SK-N-SH treated with all-trans-retinoic acid at 6 μM for 48 hours (cell line): Measurements from ENCODE around the gene PARD3.
A peak's percentile ranks its signal among the peaks of the same experiment; 100 is the strongest.

ENCODE experiments used
- ATAC-seq: fragments of 200-7000 bp; cut with Tn5 transposase; 3 replicates; pipeline ENCODE4 v1.9.1; 2020; ENCODE audit warnings: mild to moderate bottlenecking, moderate library complexity
- ARNTL ChIP-seq: fragments of 450-650 bp; formaldehyde crosslinking; IDR thresholded peaks from 2 replicates; pipeline ENCODE4 v1.5.0; 2020; ENCODE audit warnings: low read depth, mild to moderate bottlenecking, moderate library complexity, borderline replicate concordance
- BACH2 ChIP-seq: fragments of 250-450 bp; sonication (Bioruptor Pico); IDR thresholded peaks from 2 replicates; pipeline ENCODE4 v1.9.0; 2021; ENCODE audit warnings: mild to moderate bottlenecking, borderline replicate concordance
- CSDC2 ChIP-seq: fragments of 250-450 bp; sonication (Bioruptor Pico); IDR thresholded peaks from 2 replicates; pipeline ENCODE4 v1.5.0; 2020; ENCODE audit warnings: mild to moderate bottlenecking, moderate library complexity
- ESRRG ChIP-seq: fragments of 250-450 bp; sonication (Bioruptor Pico); IDR thresholded peaks from 2 replicates; pipeline ENCODE4 v1.6.1; 2021; ENCODE audit warnings: mild to moderate bottlenecking
- GLIS3 ChIP-seq: fragments of 250-450 bp; sonication (Bioruptor Pico); IDR thresholded peaks from 2 replicates; pipeline ENCODE4 v1.5.0; 2020; ENCODE audit warnings: mild to moderate bottlenecking, moderate library complexity
- ISL1 ChIP-seq: fragments of 250-450 bp; sonication (Bioruptor Pico); IDR thresholded peaks from 2 replicates; pipeline ENCODE4 v2.1.2; 2022; ENCODE audit warnings: mild to moderate bottlenecking, moderate library complexity
- OSR1 ChIP-seq: fragments of 250-450 bp; sonication (Bioruptor Pico); IDR thresholded peaks from 2 replicates; pipeline ENCODE4 v1.8.0; 2022; ENCODE audit warnings: moderate library complexity, mild to moderate bottlenecking, inconsistent platforms
- PPARA ChIP-seq: fragments of 250-450 bp; sonication (Bioruptor Pico); IDR thresholded peaks from 2 replicates; pipeline ENCODE4 v1.5.0; 2020; ENCODE audit warnings: mild to moderate bottlenecking, borderline replicate concordance
- RARB ChIP-seq: fragments of 250-450 bp; sonication (Bioruptor Pico); IDR thresholded peaks from 2 replicates; pipeline ENCODE4 v1.8.0; 2021; ENCODE audit warnings: mild to moderate bottlenecking, moderate library complexity
- SNAI2 ChIP-seq: fragments of 250-450 bp; sonication (Bioruptor Pico); IDR thresholded peaks from 2 replicates; pipeline ENCODE4 v1.5.0; 2020; ENCODE audit warnings: mild to moderate bottlenecking, moderate library complexity
- TCF4 ChIP-seq: fragments of 250-450 bp; sonication (Bioruptor Pico); IDR thresholded peaks from 2 replicates; pipeline ENCODE4 v1.8.0; 2021; ENCODE audit warnings: mild to moderate bottlenecking, moderate library complexity, borderline replicate concordance
- ZC3H10 ChIP-seq: fragments of 250-450 bp; sonication (Bioruptor Pico); IDR thresholded peaks from 2 replicates; pipeline ENCODE4 v1.5.1; 2021; ENCODE audit warnings: mild to moderate bottlenecking, moderate library complexity
- ZFP3 ChIP-seq: fragments of 250-450 bp; sonication (Bioruptor Pico); IDR thresholded peaks from 2 replicates; pipeline ENCODE4 v1.5.0; 2020; ENCODE audit warnings: mild to moderate bottlenecking, moderate library complexity
- ZFP30 ChIP-seq: fragments of 450-650 bp; formaldehyde crosslinking; IDR thresholded peaks from 2 replicates; pipeline ENCODE4 v1.5.0; 2022; ENCODE audit warnings: mild to moderate bottlenecking, moderate library complexity
- ZNF70 ChIP-seq: fragments of 450-650 bp; formaldehyde crosslinking; IDR thresholded peaks from 2 replicates; pipeline ENCODE4 v1.5.0; 2020; ENCODE audit warnings: mild to moderate bottlenecking, moderate library complexity
- ZNF8 ChIP-seq: fragments of 450-650 bp; formaldehyde crosslinking; IDR thresholded peaks from 2 replicates; pipeline ENCODE4 v1.5.0; 2020; ENCODE audit warnings: mild to moderate bottlenecking, moderate library complexity
- TF ChIP-seq, protein P1 (sequence below): fragments of 250-450 bp; sonication (Bioruptor Pico); IDR thresholded peaks from 2 replicates; pipeline ENCODE4 v1.8.0; 2021; ENCODE audit warnings: low read depth, mild to moderate bottlenecking, moderate library complexity, borderline replicate concordance
- TF ChIP-seq, protein P2 (sequence below): fragments of 250-450 bp; sonication (Bioruptor Pico); IDR thresholded peaks from 2 replicates; pipeline ENCODE4 v1.8.0; 2020; ENCODE audit warnings: mild to moderate bottlenecking, moderate library complexity, borderline replicate concordance
- TF ChIP-seq, protein P3 (sequence below): fragments of 250-450 bp; sonication (Bioruptor Pico); IDR thresholded peaks from 2 replicates; pipeline ENCODE4 v1.5.1; 2021; ENCODE audit warnings: mild to moderate bottlenecking, moderate library complexity
- TF ChIP-seq, protein P4 (sequence below): fragments of 250-450 bp; sonication (Bioruptor Pico); IDR thresholded peaks from 2 replicates; pipeline ENCODE4 v1.5.0; 2020; ENCODE audit warnings: mild to moderate bottlenecking, moderate library complexity

Gene PARD3

DNA sequence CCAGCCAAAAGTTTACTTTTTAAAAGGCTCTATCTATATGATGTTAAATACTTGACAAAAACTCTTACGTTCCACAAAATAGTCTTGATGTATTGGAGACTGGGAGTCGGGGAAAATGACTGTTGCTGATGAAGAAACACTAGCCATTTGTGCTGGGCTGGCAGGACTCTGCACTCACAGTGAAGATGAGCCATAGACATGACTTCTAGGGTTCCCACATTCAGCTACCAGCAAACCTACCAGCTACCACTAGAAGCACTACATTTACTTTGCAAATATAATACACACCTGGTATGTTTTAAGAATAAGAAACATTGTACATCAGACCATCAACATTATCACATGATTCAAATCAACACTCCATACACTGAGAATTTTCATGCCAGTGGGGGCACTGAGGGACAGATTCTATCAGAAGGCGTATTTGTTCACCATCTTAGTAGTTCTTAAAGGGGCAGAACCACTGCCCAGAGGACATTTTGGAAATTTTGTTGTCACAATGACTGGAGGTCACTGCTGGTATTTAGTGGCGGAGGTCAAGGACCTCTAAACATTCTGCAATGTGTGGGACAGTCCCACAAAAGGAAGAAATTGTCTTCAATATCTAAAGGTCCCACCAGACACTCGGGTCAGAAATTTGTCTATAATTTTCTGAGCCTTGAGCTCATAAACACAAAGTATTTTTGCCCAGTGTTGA is 52.3 kb downstream of the PARD3 start:
- ATAC-seq: 0 out of 3 replicates have a peak, but pooled peaks have one; percentile 11
- TF ChIP-seq ZNF8 (no peak), ZC3H10 (CRISPR knock-in tag) (no peak), ZFP3 (CRISPR knock-in tag) (no peak), OSR1 (CRISPR knock-in tag) (no peak), TCF4 (CRISPR knock-in tag) (no peak), RARB (CRISPR knock-in tag) (no peak)
- TF ChIP-seq, protein P1, sequence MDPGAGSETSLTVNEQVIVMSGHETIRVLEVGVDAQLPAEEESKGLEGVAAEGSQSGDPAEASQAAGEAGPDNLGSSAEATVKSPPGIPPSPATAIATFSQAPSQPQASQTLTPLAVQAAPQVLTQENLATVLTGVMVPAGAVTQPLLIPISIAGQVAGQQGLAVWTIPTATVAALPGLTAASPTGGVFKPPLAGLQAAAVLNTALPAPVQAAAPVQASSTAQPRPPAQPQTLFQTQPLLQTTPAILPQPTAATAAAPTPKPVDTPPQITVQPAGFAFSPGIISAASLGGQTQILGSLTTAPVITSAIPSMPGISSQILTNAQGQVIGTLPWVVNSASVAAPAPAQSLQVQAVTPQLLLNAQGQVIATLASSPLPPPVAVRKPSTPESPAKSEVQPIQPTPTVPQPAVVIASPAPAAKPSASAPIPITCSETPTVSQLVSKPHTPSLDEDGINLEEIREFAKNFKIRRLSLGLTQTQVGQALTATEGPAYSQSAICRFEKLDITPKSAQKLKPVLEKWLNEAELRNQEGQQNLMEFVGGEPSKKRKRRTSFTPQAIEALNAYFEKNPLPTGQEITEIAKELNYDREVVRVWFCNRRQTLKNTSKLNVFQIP (CRISPR knock-in tag): no peak
- TF ChIP-seq, protein P2, sequence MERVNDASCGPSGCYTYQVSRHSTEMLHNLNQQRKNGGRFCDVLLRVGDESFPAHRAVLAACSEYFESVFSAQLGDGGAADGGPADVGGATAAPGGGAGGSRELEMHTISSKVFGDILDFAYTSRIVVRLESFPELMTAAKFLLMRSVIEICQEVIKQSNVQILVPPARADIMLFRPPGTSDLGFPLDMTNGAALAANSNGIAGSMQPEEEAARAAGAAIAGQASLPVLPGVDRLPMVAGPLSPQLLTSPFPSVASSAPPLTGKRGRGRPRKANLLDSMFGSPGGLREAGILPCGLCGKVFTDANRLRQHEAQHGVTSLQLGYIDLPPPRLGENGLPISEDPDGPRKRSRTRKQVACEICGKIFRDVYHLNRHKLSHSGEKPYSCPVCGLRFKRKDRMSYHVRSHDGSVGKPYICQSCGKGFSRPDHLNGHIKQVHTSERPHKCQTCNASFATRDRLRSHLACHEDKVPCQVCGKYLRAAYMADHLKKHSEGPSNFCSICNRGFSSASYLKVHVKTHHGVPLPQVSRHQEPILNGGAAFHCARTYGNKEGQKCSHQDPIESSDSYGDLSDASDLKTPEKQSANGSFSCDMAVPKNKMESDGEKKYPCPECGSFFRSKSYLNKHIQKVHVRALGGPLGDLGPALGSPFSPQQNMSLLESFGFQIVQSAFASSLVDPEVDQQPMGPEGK (CRISPR knock-in tag): no peak

DNA sequence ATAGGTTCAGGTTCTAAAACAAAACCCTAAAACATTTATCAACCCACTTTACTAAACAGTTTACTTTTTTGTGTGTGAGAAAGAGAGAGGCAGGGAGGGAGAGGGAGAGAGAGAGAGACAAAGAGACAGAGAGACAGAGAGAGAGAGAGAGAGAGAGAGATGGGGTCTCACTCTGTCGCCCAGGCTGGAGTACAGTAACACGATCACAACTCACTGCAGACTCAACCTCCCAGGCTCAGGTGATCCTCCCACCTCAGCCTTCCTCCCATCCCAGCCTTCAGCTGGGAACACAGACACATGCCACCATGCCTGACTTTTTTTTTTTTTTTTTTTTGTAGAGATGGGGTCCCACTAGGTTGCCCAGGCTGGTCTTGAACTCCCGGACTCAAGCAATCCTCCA is 52.9 kb downstream of the PARD3 start:
- TF ChIP-seq SNAI2 (CRISPR knock-in tag) (no peak), ZFP3 (CRISPR knock-in tag) (no peak), PPARA (no peak)
- TF ChIP-seq, protein P3, sequence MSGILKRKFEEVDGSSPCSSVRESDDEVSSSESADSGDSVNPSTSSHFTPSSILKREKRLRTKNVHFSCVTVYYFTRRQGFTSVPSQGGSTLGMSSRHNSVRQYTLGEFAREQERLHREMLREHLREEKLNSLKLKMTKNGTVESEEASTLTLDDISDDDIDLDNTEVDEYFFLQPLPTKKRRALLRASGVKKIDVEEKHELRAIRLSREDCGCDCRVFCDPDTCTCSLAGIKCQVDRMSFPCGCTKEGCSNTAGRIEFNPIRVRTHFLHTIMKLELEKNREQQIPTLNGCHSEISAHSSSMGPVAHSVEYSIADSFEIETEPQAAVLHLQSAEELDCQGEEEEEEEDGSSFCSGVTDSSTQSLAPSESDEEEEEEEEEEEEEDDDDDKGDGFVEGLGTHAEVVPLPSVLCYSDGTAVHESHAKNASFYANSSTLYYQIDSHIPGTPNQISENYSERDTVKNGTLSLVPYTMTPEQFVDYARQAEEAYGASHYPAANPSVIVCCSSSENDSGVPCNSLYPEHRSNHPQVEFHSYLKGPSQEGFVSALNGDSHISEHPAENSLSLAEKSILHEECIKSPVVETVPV (CRISPR knock-in tag): no peak
- no peak for ATAC-seq

DNA sequence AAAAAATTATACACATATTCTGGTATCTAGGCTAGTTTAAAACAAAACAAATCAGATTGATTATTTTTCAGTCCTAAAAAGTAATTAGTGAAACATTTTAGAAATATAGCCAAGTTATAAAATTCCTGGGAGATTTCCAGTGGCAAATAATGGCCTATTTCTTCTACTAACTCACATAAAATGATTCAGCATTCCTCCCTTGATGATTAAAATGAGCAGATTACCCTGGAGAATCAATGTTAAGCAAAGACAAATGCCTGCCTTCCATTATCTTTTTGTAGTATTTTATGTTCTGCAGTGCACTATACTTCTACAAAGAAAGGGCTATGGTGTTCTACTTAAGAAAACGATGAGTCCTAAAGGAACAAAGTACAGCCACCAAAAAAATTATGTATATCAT is 53.6 kb downstream of the PARD3 start:
- TF ChIP-seq ARNTL (CRISPR knock-in tag) (no peak), ISL1 (CRISPR knock-in tag) (peak; percentile 83), ESRRG (CRISPR knock-in tag) (no peak)
- no peak for ATAC-seq

DNA sequence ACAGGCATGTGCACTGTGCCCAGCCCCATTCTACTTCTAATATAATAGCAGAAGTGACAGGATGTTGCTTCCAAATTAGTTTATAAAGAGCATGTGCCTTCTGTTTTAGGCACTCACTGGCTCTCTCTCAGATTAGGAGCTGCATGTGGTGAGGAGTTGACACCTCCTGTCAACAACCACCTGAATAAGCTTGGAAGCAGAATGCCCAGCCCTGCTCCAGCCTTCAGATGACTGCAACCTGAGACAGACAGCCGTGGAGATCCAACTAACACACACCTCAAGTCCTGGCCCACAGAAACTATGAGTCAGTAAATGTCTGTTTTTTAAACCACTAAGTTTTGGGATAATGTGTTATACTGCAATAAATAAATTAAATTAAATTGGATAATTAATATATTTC is 54.5 kb downstream of the PARD3 start:
- ATAC-seq: peak; percentile 34; the same call in 2 of the 3 replicates
- no peak for TF ChIP-seq BACH2
- TF ChIP-seq PPARA: no peak
- no peak for TF ChIP-seq CSDC2 (CRISPR knock-in tag)
- TF ChIP-seq RARB (CRISPR knock-in tag): no peak
- TF ChIP-seq TCF4 (CRISPR knock-in tag): no peak
- no peak for TF ChIP-seq ESRRG (CRISPR knock-in tag)
- TF ChIP-seq ZC3H10 (CRISPR knock-in tag): no peak
- TF ChIP-seq ZNF8: no peak
- no peak for TF ChIP-seq ZFP3 (CRISPR knock-in tag)
- TF ChIP-seq ISL1 (CRISPR knock-in tag): no peak
- TF ChIP-seq, protein P3 (CRISPR knock-in tag): no peak
- no peak for TF ChIP-seq GLIS3 (CRISPR knock-in tag)
- TF ChIP-seq, protein P4, sequence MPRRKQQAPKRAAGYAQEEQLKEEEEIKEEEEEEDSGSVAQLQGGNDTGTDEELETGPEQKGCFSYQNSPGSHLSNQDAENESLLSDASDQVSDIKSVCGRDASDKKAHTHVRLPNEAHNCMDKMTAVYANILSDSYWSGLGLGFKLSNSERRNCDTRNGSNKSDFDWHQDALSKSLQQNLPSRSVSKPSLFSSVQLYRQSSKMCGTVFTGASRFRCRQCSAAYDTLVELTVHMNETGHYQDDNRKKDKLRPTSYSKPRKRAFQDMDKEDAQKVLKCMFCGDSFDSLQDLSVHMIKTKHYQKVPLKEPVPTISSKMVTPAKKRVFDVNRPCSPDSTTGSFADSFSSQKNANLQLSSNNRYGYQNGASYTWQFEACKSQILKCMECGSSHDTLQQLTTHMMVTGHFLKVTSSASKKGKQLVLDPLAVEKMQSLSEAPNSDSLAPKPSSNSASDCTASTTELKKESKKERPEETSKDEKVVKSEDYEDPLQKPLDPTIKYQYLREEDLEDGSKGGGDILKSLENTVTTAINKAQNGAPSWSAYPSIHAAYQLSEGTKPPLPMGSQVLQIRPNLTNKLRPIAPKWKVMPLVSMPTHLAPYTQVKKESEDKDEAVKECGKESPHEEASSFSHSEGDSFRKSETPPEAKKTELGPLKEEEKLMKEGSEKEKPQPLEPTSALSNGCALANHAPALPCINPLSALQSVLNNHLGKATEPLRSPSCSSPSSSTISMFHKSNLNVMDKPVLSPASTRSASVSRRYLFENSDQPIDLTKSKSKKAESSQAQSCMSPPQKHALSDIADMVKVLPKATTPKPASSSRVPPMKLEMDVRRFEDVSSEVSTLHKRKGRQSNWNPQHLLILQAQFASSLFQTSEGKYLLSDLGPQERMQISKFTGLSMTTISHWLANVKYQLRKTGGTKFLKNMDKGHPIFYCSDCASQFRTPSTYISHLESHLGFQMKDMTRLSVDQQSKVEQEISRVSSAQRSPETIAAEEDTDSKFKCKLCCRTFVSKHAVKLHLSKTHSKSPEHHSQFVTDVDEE: no peak
- TF ChIP-seq ZNF70: no peak
- no peak for TF ChIP-seq OSR1 (CRISPR knock-in tag)
- no peak for TF ChIP-seq SNAI2 (CRISPR knock-in tag)
- TF ChIP-seq, protein P2 (CRISPR knock-in tag): no peak
- TF ChIP-seq ARNTL (CRISPR knock-in tag): no peak
- TF ChIP-seq ZFP30: no peak
- TF ChIP-seq, all 23 proteins: peak for 0
